ENCODE data around the gene SH3BP4.

Gene SH3BP4

GRCh38 chr2:234945339-234945873 is 6.4 kb upstream of the SH3BP4 start:
- DNase-seq, result no peak

- no peak for DNase-seq
Observed at GRCh38 chr2:234947556-234947955, 4.3 kb upstream of the SH3BP4 start.

- DNase-seq, result no peak
Observed at GRCh38 chr2:234949762-234950434, 1.9 kb upstream of the SH3BP4 start.

GRCh38 chr2:234950435-234950729 is 1.4 kb upstream of the SH3BP4 start:
- DNase-seq, result no peak

- no peak for DNase-seq
Observed at GRCh38 chr2:234950730-234951663, 820 bp upstream of the SH3BP4 start.

GRCh38 chr2:234952270-234953115 is 676 bp downstream of the SH3BP4 start:
- no peak for DNase-seq

- no peak for DNase-seq
Observed at GRCh38 chr2:234953116-234954031, 1.6 kb downstream of the SH3BP4 start.

GRCh38 chr2:234954551-234954992 is 2.8 kb downstream of the SH3BP4 start:
- no peak for DNase-seq

- DNase-seq, result no peak
Observed at GRCh38 chr2:234955091-234955591, 3.3 kb downstream of the SH3BP4 start.

GRCh38 chr2:234955971-234956509 is 4.2 kb downstream of the SH3BP4 start:
- DNase-seq, result no peak

GRCh38 chr2:234957834-234958135 is 6.0 kb downstream of the SH3BP4 start:
- no peak for DNase-seq

GRCh38 chr2:234958311-234958710 is 6.5 kb downstream of the SH3BP4 start:
- no peak for DNase-seq

- DNase-seq, result no peak
Observed at GRCh38 chr2:234958746-234959395, 7.1 kb downstream of the SH3BP4 start.

- DNase-seq, result no peak
Observed at GRCh38 chr2:234960175-234961088, 8.6 kb downstream of the SH3BP4 start.

GRCh38 chr2:234961784-234962183 is 10.0 kb downstream of the SH3BP4 start:
- DNase-seq, result no peak

GRCh38 chr2:234963773-234964615 is 12.2 kb downstream of the SH3BP4 start:
- DNase-seq, result no peak

- no peak for DNase-seq
Observed at GRCh38 chr2:234964631-234965461, 13.0 kb downstream of the SH3BP4 start.

- no peak for DNase-seq
Observed at GRCh38 chr2:234966340-234966739, 14.5 kb downstream of the SH3BP4 start.
